AG09309 (cell line): ENCODE results near the gene CHID1.
A peak's percentile ranks its signal among the peaks of the same experiment; 100 is the strongest.

ENCODE experiments used
- DNase-seq: peaks from one replicate; pipeline ENCODE4 v3.0.0-alpha.2; 2010; ENCODE audit warnings: low read depth
- H3K4me3 ChIP-seq: 2 replicates; pipeline ENCODE4 v1.5.1; 2011; ENCODE audit warnings: mild to moderate bottlenecking, low read depth, low read length, moderate library complexity; ENCODE audit not compliant: control insufficient read depth
- TF ChIP-seq, protein P1 (sequence below): IDR thresholded peaks from 2 replicates; pipeline ENCODE4 v1.5.1; 2011; ENCODE audit warnings: mild to moderate bottlenecking, low read depth, low read length, inconsistent platforms; ENCODE audit not compliant: insufficient read depth, control insufficient read depth; ENCODE audit errors: missing control alignments

CHID1 gene

DNA sequence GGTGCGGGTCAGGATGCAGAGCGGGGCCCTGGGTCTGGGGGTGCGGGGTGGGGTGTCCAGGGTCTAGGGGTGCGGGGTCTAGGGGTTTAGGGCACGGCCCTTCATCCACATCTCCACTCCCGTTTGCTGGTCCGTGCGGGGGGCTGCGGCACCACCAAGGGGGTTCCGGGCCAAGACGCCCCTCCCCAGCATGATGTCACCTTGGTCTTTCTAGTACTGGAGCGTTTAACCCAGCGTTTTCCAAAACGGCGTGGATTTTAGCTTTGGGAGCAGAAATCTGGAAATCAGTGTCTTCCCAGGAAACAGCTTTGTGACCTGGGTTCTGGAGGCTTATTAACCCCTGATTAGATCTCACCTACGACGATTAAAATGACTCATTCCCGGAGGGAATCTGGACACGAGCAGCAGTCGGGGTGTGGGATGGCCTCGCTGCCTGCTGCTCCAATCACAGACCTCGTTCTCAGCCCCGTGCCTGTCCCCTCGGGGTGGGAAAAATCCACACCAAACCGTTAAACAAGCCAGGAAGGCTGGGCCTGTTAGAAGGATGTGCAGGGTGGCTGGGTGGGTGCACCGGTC is 15.8 kb upstream of the CHID1 start:
- H3K4me3 ChIP-seq: peak overlapping the region; percentile 67
- DNase-seq: peak; percentile 33
- TF ChIP-seq, protein P1, sequence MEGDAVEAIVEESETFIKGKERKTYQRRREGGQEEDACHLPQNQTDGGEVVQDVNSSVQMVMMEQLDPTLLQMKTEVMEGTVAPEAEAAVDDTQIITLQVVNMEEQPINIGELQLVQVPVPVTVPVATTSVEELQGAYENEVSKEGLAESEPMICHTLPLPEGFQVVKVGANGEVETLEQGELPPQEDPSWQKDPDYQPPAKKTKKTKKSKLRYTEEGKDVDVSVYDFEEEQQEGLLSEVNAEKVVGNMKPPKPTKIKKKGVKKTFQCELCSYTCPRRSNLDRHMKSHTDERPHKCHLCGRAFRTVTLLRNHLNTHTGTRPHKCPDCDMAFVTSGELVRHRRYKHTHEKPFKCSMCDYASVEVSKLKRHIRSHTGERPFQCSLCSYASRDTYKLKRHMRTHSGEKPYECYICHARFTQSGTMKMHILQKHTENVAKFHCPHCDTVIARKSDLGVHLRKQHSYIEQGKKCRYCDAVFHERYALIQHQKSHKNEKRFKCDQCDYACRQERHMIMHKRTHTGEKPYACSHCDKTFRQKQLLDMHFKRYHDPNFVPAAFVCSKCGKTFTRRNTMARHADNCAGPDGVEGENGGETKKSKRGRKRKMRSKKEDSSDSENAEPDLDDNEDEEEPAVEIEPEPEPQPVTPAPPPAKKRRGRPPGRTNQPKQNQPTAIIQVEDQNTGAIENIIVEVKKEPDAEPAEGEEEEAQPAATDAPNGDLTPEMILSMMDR: no peak

DNA sequence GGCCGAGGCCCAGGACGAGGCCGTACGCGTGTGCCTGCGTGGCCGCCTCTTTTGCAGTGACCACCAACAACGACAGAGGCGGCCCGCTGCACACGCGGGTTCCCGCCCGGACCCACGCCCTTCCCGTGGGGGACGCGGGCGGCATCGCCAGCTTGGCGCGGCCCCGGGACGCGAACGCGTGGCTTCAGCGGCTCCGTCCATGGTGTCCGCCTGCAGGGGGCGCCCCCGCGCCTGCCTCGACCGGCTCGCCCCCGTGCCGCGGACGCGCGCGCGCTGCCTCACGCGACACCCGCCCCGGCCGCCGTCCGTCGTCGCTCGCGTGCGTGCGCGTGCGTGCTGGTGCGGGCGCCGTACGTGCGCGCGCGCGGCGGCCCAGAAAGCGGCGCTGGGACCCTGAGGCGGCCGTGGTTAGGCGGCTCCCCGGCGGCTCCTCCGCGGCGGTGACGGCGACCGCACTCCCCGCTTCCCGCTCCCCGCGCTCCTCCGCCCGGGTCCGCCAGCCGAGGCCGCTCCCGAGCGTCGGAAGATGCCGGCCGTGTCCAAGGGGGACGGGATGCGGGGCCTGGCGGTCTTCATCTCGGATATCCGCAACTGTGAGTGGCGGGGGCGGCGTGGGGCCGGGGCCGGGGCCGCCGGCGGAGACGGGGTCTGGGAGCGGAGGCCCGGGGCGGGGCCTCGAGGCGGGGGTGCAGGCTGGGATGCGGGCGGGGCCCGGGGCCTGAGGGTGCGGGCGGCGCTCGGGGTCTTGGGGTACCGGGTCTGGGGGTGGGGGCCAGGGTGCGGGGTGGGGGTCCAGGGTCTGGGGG is 15.1 kb upstream of the CHID1 start, which contains the start of gene AP2A2:
Gene AP2A2 (plus strand): TSS at position 375 of the 806 bp plus-strand sequence. CDS start 152 bp downstream, at position 527.
- peak within 1 kb of the TSS; percentile 67 for H3K4me3 ChIP-seq
- peak; percentile 46 for DNase-seq
- TF ChIP-seq, protein P1: peak; percentile 46

DNA sequence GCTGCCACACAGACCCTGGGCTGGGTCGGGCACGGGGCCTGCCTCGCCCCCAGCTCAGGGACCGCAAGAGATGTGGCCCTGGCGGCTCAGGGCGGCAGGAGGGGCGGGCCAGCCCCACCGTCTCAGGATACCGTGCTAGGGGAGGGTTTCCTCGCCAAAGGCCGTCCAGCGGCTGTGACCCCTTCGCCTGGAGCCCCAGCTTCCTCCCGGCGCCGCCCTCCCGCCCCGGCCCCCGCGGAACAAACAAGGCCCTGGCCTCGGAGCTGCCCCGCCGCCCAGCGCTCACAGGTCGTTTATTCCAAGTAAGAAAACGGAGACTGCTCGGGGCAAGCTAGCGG is 14.5 kb upstream of the CHID1 start:
- DNase-seq: no peak
- H3K4me3 ChIP-seq: peak overlapping the region; percentile 10; the same call in 1 of the 2 replicates
- TF ChIP-seq, protein P1: no peak

DNA sequence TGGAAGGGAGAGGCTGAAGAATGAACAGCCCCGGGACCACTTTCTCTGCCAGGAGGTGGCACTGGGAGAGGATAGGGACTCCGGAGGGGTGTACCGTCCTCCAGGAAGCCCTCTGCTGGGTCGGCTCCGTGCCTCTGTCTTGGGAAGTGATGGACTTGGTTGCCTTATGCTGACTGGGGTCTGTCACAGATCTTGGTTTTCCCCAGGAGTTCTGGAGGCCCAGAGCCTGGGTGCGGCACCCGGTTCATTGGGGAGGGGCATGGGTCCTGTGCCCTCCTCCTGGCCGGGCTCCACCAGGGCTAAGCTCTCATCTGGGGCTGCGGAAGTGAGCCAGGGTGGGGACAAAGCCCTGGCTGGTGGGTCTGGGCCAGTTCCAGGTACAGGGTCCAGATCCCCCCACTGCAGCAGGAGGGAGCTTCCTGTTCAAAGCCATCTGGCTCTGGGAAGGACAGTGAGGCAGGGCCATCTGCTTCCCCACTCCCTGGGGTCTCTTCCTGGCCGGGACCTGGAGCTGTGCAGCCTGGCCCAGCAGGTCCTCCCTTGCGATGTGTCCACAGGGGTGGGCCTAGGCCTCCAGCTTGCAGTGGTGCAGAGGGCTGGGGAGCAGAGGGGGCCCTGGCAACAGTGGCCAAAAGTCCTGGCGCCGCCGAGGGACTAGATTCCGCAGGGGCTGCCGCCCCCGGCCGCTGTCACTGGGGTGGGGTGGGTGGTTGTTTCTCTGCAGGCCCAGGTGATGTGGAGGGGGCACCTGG is 14.0 kb upstream of the CHID1 start:
- DNase-seq: no peak
- TF ChIP-seq, protein P1: no peak
- H3K4me3 ChIP-seq: no peak overlapping the region

DNA sequence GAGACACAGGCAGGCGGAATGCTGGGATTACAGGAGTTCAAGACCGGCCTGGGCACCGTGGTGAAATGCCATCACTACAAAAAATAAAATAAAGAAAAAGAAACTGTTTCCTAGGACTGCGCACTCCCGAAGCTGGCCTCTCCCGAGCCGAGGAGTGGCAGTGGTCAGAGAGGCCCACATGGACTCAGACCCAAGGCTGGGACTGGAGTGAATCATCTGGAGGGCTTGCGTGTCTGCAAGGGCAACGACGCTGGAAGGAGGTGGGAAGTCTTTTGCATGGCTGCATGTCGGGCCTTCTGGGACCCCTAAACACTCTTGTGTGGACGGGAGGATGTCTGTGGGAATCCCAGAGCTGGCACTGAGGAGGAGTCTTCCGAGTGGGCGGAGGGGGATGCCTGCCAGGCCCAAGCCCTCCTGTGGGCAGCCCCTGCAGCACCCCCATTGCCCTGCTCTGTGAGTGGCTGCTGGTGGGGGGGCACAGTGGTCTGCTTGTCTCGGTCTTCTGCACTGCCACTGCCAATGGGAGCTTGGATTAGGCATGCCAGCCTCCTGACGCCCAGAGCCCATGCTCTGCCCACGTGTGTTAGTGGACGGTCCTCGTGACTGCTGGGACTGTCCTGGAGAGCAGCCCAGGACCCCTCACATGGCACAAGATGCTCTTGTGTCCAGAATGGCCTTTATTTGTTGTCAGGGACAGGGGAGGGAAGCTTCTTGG is 13.2 kb upstream of the CHID1 start:
- no peak for DNase-seq
- TF ChIP-seq, protein P1: no peak
- no peak overlapping the region for H3K4me3 ChIP-seq

DNA sequence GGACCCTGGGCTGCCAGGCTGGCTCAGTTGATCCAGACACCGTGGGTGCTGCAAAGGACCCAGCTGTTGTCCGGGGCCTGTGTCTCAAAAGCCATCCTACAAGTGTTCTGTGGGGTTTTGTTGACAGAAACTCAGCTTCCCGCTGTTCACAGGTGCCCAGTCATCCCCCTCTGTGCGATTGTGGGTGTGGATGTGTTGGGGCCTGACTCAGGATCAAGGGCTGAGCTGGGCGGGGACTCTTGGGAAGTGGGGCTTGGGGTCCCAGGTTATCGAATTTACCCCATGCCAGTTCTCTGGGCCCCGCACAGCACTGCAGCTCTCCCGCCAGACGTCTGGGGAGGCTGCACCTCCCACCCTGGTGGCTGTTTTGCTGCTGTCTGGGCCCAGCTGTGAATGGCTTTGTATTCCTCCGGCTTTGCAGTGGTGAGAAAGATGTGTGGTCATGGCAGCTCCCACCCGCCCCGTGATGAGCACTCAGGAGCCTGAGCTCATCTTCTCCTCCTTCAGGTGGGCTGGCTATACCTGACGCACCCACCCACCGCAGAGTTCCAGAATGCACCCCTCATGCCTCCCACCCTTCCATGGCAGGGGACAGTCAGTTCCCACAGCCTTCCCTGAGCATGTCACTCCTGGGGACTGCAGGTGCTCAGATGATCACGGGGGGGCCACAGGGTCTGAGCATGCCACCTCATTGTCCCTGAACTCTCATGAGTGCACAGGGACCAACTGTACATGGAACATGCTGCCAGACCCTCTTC is 11.5 kb upstream of the CHID1 start:
- TF ChIP-seq, protein P1: no peak
- no peak overlapping the region for H3K4me3 ChIP-seq
- no peak for DNase-seq
